Esophagus muscularis mucosa (tissue), 4 donors: ENCODE measurements around the gene ANKEF1.

ENCODE experiments used
- EP300 ChIP-seq: sonication (generic); formaldehyde crosslinking; IDR thresholded peaks from one replicate; pipeline ENCODE4 v1.6.1; 2017; ENCODE audit warnings: antibody characterized with exemption
- POLR2A ChIP-seq: fragments of 450-650 bp; IDR thresholded peaks from one replicate; pipeline ENCODE4 v1.6.1; 2017; ENCODE audit warnings: antibody characterized with exemption, moderate library complexity, mild to moderate bottlenecking, low read depth
- POLR2AphosphoS5 ChIP-seq, 2 donors: sonication (generic); formaldehyde crosslinking; IDR thresholded peaks; one replicate each; pipeline ENCODE4 v1.6.1; 2017; ENCODE audit warnings: antibody characterized with exemption in 2 of 2
- TF ChIP-seq, protein P1 (sequence below), 3 experiments: fragments of 200-600 bp in 2 of 3; fragments of 450-650 bp in 1 of 3; sonication (generic) in 2 of 3; IDR thresholded peaks; one replicate each; pipeline ENCODE4 v1.5.1; 2017 to 2019; ENCODE audit warnings: antibody characterized with exemption in 3 of 3, mild to moderate bottlenecking in 2 of 3, moderate library complexity in 1 of 3

GRCh38 chr20:9993137-9993536 lies 41.6 kb upstream of the ANKEF1 start:
- TF ChIP-seq, protein P1, sequence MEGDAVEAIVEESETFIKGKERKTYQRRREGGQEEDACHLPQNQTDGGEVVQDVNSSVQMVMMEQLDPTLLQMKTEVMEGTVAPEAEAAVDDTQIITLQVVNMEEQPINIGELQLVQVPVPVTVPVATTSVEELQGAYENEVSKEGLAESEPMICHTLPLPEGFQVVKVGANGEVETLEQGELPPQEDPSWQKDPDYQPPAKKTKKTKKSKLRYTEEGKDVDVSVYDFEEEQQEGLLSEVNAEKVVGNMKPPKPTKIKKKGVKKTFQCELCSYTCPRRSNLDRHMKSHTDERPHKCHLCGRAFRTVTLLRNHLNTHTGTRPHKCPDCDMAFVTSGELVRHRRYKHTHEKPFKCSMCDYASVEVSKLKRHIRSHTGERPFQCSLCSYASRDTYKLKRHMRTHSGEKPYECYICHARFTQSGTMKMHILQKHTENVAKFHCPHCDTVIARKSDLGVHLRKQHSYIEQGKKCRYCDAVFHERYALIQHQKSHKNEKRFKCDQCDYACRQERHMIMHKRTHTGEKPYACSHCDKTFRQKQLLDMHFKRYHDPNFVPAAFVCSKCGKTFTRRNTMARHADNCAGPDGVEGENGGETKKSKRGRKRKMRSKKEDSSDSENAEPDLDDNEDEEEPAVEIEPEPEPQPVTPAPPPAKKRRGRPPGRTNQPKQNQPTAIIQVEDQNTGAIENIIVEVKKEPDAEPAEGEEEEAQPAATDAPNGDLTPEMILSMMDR (IDR thresholded peaks at IDR 0.05), result no peak
- no peak for TF ChIP-seq POLR2A
- TF ChIP-seq POLR2AphosphoS5 (IDR thresholded peaks at IDR 0.05), result no peak
- no peak for TF ChIP-seq EP300
